Activated T-cell treated with anti-CD3 and anti-CD28 coated beads for 1 hour (primary cell): ENCODE data around the gene APC2.
"Not testable (repeated sequence)": the region's sequence is repeated elsewhere in the genome, so short reads cannot be mapped to it uniquely, and the experiment has no call there.

Source experiments
- DNase-seq: peaks from one replicate; pipeline ENCODE4 v3.0.0-alpha.2; 2020; ENCODE audit warnings: low read depth

Gene APC2

GRCh38 chr19:1428738-1429391 lies 21.1 kb upstream of the APC2 start:
- no peak for DNase-seq

- DNase-seq, result no peak
Measured at GRCh38 chr19:1429750-1430149, 20.2 kb upstream of the APC2 start.

GRCh38 chr19:1430246-1430645 lies 19.7 kb upstream of the APC2 start:
- no peak for DNase-seq

- no peak for DNase-seq
Measured at GRCh38 chr19:1431759-1432506, 18.0 kb upstream of the APC2 start.

GRCh38 chr19:1432507-1432887 lies 17.4 kb upstream of the APC2 start:
- no peak for DNase-seq

- DNase-seq, result no peak
Measured at GRCh38 chr19:1433119-1434039, 16.5 kb upstream of the APC2 start.

GRCh38 chr19:1434040-1434366 lies 15.9 kb upstream of the APC2 start:
- no peak for DNase-seq

GRCh38 chr19:1434577-1435060 lies 15.3 kb upstream of the APC2 start:
- no peak for DNase-seq

GRCh38 chr19:1435378-1435989 lies 14.4 kb upstream of the APC2 start:
- no peak for DNase-seq

- DNase-seq, result no peak
Measured at GRCh38 chr19:1437609-1438008, 12.3 kb upstream of the APC2 start.

- peak; percentile 96 for DNase-seq
Measured at GRCh38 chr19:1438035-1438932, 11.6 kb upstream of the APC2 start, which contains the start of gene RPS15. TSS of gene RPS15 (plus strand) at chr19:1438396. CDS start at chr19:1438426, 30 bp downstream.

GRCh38 chr19:1438933-1439354 lies 11.0 kb upstream of the APC2 start:
- DNase-seq, result no peak

GRCh38 chr19:1439525-1440417 lies 10.2 kb upstream of the APC2 start:
- not testable (repeated sequence) for DNase-seq

GRCh38 chr19:1440418-1440801 lies 9.5 kb upstream of the APC2 start:
- no peak for DNase-seq

- no peak for DNase-seq
Measured at GRCh38 chr19:1441022-1441426, 8.9 kb upstream of the APC2 start.

GRCh38 chr19:1441677-1442438 lies 8.1 kb upstream of the APC2 start:
- DNase-seq, result no peak

GRCh38 chr19:1445185-1445931 lies 4.6 kb upstream of the APC2 start:
- DNase-seq, result peak; percentile 68

- DNase-seq, result no peak
Measured at GRCh38 chr19:1445932-1446712, 3.8 kb upstream of the APC2 start.
